HG03457 (cell line): Measurements from ENCODE around the gene LBP.
"Not testable (repeated sequence)": the region's sequence is repeated elsewhere in the genome, so short reads cannot be mapped to it uniquely, and the experiment has no call there.

Source experiments
- ATAC-seq: cut with Tn5 transposase; IDR thresholded peaks from one replicate; pipeline ENCODE4 v1.9.1; 2021; ENCODE audit warnings: moderate number of reproducible peaks; ENCODE audit not compliant: unreplicated experiment

Gene LBP

DNA sequence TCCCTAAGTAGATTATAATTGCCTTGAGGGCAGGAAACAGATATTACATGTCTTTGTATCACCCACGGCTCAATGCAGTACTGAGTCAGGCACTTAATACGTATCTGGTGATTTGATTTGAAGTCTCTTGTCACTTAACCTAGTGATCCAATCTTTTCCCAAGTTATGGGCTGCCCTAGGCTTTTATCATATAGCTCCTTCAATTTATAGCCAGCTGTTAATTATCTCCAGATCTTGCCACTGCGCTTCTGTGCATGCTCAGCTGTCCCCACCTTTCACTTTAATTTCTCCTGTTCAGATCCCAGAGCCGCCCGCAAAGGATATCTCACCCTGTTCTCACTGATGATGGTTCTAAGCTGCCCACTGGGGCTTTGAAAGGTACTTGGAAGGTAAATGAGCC lies 47.0 kb downstream of the LBP start:
- no peak for ATAC-seq

DNA sequence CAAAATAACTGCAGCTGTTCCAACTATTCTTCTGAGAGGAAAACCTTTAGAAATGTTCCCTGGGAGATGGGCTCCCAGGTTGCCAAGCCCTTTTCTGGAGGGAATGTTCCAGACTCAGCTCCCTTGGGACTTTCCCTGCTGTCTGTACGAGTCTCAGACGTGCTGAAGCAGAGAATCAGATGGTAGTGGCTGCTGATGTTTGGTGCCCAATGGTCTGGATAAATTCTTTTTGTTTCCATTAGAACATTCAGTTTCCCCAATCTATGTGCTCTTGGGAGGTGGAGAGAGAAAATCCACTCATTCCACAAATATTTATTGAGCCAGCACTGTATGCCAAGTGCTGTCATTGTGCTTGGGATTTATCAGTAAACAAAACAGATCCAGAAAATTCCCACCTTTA lies 48.9 kb downstream of the LBP start:
- ATAC-seq = no peak

DNA sequence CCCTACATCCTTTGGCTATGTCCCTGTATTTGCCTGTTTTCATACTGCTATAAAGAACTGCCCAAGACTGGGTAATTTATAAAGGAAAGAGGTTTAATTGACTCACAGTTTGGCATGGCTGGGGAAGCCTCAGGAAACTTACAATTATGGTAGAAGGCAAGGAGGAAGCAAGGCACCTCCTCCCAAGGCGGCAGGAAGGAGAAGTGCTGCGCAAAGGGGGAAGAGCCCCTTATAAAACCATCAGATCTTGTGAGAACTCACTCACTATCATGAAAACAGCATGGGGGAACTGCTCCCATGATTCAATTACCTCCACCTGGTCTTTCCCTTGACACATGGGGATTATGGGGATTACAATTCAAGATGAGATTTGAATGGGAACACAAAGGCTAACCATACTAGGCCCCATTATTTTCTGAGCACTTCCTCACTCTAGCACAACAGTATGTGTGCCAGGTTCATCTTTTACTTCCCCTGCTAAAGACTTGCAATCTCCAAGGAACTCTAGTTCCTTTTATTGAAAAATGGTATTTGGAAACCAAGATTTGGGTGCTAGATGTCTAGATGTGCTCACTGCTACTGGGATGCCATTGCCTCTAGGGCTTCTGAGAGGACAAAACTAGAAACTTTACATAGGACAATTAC lies 49.6 kb downstream of the LBP start:
- ATAC-seq = not testable (repeated sequence)

DNA sequence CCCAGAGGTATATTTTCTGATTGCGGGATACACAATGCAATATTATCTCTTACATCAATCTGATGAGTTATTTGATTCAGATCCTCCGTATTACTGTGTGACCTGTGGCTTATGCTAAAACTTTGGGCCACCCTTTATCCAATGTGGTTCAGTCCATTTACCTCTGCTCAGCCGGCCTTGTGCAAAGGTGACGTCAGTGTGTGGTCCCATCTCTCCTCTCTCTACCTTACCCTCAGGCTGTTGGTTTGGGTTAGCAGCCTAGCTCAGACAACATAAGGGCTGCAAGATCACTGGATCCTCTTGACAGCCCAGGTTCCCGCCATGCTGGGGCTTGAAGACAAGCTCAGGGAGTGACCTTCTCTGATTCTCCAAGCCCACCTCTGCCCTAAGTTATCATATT lies 55.8 kb downstream of the LBP start:
- ATAC-seq = no peak

DNA sequence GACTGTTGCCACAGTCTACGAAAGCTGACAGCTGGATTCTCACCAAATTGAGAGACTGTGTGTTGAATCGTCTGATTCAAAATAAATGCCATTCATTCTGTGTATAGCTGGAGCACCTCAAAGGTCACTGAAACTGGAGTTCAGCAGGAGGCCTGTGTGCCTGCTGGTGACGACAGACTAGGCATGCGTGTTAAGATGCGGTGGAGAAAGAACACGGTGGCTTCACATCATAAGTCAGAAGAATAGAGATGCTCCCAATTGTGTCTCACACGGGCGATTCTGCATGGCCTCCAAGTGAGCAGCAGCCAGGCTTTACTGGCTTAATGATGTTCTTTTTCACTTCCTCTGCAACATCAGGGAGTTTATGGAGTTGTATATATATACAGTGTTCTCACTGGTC lies 56.5 kb downstream of the LBP start:
- no peak for ATAC-seq

DNA sequence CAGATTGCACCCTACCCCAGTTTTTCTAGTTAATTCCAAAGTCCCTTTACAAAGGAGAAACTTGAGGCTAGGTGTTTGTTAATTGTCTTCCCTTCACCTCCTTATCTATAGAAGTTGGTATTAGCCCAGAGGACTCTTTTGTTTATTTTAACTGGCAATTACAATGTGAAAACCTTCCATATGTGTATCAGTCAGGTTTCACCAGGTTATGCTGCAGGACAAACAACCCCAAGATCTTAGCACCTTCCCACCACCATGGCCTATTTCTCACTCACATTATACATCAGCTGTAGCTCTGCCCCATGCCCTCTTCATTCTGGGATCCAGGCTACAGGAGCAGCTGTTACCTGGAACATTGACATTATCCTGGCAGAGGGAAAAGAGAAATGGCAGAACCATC lies 57.7 kb downstream of the LBP start:
- ATAC-seq = no peak

DNA sequence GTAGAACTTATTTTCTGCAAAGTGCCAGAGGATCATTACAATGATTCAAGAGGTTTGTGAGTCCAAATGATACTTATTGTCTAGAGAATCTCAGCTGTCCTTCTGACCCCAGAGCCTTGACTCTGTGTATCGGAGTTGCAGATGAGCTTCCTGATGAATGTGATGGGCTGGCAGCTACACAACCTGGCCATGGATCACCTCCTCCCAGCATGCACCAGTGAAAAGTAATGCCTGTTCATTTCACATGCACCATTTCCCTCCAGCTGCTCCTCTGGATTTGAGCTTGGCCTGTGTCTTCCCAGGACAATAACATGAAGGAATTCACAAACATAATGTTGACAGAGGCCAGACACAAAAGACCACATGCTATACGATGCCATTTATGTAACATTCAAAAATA lies 58.9 kb downstream of the LBP start:
- ATAC-seq = no peak

DNA sequence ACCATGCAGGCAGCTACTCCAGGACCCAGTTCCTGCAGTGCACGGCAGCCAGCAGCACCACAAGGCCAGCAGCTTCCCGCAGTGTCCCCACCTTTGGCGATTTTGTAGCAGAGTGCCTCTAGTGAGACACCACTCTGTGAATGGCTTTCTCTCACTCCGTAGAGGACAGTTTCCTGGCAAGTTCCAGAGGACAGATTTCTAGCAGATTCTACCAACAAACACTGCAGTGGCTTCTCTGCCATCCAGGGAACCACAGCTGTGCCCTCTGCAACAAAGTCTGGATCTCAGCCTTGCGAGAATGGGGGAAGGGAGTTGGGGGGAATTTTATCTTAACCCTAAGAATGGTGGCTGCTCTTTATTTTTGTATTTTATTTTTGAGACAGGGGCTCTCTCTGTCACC lies 60.2 kb downstream of the LBP start:
- no peak for ATAC-seq

DNA sequence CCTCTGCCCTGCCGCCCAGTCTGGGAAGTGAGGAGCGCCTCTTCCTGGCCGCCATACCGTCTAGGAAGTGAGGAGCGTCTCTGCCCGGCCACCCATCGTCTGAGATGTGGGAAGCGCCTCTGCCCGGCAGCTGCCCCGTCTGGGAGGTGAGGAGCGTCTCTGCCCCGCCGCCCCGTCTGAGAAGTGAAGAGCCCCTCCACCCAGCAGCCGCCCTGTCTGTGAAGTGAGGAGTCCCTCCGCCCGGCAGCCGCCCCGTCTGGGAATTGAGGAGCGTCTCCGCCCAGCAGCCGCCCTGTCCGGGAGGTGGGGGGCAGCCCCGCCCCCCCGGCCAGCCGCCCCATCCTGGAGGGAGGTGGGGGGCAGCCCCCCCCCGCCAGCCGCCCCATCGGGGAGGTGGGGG lies 61.0 kb downstream of the LBP start:
- ATAC-seq = no peak

DNA sequence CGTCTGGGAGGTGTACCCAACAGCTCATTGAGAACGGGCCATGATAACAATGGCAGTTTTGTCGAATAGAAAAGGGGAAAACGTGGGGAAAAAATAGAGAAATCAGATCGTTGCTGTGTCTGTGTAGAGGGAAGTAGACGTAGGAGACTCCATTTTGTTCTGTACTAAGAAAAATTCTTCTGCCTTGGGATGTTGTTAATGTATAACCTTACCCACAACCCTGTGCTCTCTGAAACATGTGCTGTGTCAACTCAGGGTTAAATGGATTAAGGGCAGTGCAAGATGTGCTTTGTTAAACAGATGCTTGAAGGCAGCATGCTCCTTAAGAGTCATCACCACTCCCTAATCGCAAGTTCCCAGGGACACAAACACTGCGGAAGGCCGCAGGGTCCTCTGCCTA lies 61.5 kb downstream of the LBP start:
- not testable (repeated sequence) for ATAC-seq

DNA sequence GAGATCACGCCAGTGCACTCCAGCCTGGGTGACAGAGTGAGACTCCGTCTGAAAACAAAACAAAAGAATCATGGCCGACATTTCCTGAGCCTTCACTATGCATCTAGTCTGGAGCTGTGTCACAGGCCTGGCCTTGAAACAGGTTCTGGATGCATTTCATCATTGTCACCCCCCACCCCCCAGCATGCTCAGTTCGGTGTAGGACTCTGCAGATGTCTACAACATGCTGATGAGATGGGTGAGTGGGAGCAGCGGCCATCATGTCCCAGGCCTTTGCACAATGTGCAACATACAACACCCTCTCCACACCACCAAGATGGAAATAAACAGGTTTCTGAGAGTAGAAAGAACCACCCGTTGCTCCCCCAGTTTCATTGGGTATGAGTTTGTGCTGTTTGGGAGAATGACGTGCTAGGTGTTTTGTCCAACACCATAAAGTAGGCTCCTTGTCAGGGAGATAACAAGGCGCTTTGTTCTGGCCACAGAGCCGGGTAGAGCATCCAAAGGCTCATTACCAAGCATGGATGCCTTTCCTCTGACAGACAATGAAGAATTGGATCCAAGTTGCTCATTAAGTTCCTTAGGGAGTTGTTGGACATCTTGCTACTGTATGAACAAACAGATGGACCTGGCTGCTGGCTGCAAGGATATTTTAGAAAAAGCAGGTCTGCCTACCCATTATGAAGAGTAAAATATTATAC lies 66.7 kb downstream of the LBP start:
- ATAC-seq = no peak

DNA sequence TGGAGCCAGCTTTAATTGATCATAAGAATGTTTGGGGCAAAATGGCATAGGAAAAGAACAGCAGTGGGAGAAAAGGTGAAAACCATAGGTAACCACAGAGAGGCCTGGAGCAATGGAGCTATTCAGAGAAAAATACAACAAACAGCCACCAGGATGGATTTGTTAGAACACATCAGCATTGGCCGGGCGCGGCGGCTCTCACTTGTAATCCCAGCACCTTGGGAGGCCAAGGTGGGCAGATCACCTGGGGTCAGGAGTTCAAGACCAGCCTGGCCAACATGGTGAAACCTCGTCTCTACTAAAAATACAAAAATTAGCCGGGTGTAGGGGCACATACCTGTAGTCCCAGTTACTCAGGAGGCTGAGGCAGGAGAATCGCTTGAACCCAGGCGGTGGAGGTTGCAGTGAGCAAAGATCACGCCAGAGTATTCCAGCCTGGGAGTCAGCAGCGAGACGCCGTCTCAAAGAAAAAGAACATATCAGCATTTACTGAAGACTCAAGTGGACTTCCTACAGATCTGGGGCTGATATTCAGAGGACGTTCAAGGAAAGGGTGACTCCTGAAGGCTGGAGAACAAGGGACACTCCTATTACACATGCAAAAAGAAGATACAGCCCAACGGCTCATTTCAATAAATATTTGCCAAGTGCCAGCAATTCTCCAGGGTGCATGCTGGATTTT lies 68.6 kb downstream of the LBP start:
- no peak for ATAC-seq

DNA sequence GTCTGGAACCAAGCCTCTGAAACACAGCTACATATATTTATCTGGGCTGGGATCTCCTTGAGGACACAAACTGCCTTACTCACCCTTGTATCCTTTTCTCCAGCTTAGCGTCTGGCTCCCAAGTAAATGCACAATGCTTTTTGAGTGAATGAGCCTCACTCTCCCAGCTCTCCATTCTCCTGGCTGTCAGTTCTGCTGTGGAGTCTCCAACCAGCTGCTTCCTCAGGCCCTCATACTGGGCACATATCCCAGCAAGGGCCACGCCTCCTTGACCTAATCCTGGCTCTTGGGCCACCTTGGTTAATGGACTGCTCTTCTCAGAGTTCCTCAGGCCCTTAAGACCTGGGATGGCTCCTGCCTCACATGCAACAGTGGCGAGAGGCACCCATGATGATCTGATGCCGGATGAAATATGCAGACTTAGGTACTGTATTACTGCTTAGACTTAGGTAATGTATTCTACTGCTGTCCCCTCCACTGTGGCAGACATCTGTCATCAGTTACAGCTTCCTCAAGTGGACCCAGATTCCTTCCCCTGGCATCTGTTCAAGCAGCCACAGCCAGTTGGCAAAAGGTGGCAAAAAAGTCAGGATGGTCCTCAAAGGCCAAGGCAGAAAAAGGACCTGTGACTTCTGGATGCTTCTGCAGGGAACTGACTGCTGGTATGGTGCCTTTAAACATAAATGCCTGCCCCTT lies 72.4 kb downstream of the LBP start:
- ATAC-seq = no peak

DNA sequence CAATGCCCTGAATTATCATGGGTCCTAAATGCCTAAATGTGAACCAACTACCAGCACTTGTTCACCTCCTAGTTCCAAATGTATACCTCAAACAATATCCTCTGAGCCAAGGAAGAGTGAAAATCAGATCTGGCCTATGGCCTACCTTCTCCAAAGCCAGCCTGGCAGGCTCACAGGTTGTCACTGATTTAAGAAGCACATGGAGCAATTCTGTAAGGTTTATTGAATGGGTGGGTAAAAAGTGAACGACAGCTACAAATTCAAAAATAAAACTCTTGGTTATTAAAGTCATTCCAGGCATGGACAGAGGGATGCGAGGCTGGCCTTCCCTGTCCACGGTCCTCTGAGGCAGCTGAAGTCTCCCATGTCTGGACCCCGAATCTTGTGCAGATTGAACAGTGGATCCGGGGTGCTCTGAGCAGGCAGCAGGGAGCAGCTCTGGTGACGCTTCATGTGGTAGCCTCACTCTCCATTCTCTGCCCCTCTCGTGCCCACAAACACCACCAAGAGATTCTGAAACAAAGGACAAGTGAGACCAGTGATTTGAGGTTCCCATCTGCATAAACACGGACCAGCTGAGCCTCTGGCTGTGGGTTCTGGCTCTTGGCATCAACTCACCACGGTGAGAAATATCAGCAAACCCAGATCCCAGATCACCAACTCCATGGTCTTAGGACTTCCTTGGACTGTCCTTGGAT lies 74.3 kb downstream of the LBP start:
- ATAC-seq = no peak

DNA sequence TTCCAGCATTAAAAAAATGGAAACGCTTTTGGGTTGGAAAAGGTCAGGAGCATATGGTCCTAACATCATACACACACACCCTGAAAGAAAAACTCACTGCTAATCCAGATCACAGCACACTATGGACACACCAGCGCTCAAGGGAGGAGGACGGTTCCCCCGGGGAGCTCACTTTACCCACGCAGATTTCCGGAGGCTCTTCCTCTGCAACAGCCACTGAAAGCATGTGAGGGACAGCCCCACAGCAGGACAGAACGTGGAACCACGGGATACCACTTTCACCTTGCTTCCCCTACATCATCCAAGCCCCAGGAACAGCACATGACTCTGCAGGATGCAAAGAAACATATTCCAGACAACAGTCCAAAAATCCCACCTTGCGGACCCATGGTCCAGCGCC lies 75.6 kb downstream of the LBP start:
- no peak for ATAC-seq

DNA sequence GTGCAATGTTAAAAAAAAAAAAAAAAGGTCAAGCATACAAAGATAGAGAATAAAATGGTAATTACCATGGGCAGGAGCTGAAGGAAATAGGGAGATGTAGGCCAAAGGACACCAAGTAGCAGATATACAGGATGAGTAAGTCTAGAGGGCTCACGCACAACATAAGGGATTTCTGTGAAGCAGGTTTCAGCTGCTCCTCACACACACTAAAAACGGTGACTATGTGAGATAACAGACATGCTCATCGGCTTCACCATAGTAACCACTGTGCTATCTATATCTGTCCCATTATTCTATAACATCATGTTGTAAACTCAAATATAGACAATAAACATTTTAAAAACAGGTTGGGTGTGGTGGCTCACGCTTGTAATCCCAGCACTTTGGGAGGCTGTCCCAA lies 77.3 kb downstream of the LBP start:
- ATAC-seq = no peak

DNA sequence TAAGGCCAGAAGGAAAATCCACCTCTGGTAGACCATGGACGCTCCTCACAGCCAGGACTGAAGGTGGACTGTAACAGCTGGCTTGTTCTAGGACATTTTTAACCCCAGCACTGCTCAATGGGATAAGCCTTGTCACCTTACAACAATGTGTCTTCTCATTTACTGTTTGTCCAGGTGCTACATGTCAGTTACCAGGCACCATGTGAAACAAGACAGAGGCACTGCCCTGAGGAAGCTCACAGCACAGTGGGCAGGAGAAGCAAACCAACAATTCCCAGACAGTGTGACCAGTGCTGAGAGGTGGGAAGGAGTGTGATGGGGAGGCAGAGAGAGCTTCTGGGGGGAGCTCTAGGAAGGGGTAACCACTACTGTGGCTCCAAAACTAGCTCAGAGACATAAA lies 78.1 kb downstream of the LBP start:
- ATAC-seq = no peak

DNA sequence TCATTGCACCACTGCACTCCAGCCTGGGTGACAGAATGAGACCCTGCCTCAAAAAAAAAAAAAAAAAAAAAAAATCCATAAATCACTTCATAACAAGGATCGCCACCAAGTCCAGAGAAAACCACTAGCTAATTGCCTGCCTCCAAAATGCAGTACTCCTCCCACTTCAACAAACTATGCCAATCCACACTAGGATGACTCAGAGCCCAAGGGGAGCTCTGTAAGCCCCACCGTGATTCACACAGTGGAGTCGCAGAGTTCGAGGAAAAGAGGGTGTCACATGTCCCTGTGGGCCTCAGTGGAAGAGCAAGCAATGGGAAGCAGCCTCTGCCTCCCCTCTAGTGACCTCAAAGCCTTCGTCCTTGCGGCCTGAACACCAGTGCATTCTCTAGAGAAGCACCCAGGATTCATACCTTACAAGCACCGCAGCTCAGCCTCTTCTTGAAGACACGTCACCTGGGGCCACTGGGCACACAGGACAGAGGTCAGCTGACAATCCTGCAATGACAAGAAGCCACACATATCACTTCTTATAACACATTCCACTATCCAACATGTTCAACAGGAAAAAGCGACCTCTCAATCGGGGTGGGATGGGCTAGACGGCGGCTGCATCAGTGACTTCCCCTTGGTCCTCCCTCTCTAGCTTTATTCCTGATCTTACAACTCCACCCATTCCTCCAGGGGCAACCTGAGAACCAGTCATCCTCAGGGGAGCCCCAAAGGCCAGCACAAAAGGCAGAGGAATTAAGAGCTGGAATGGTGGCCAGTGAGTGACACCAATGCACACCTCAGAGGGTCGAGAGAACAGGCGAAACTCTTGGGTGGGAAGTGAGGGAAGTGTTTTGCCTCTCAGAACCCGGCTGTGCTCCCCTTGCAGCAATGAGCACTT lies 80.0 kb downstream of the LBP start:
- no peak for ATAC-seq
